IPS-18c (cell line): ENCODE results near the gene SCP2.

Experiments used
- H3K4me3 ChIP-seq: 2 replicates; pipeline ENCODE4 v1.7.0; 2013; ENCODE audit warnings: low read depth, mild to moderate bottlenecking, low read length, moderate library complexity; ENCODE audit not compliant: insufficient read depth
- H3K9me3 ChIP-seq: one replicate; pipeline ENCODE4 v1.6.1; 2013; ENCODE audit warnings: mild to moderate bottlenecking, low read length, moderate library complexity; ENCODE audit not compliant: control insufficient read depth, insufficient read depth

Gene SCP2

GRCh38 chr1:53047737-53048736, 121.0 kb downstream of the SCP2 start:
- no peak overlapping the region for H3K4me3 ChIP-seq
- H3K9me3 ChIP-seq = no peaks in the 10 kb centered on the region

GRCh38 chr1:53048960-53049573, 122.0 kb downstream of the SCP2 start:
- Histone ChIP-seq H3K4me3 (no peak overlapping the region), H3K9me3 (no peaks in the 10 kb centered on the region)

GRCh38 chr1:53049574-53049967, 122.5 kb downstream of the SCP2 start:
- Histone ChIP-seq H3K4me3 (no peak overlapping the region), H3K9me3 (no peaks in the 10 kb centered on the region)

GRCh38 chr1:53050310-53050709, 123.2 kb downstream of the SCP2 start:
- Histone ChIP-seq H3K9me3 (no peaks in the 10 kb centered on the region), H3K4me3 (no peak overlapping the region)

- no peak overlapping the region for H3K4me3 ChIP-seq
- H3K9me3 ChIP-seq = no peaks in the 10 kb centered on the region
These were observed 124.6 kb downstream of the SCP2 start for GRCh38 chr1:53051676-53052075.

- Histone ChIP-seq H3K9me3 (peaks cover 1% of the 10 kb centered on the region), H3K4me3 (no peak overlapping the region)
These were observed 130.1 kb downstream of the SCP2 start for GRCh38 chr1:53057127-53057526.

- Histone ChIP-seq H3K4me3 (no peak overlapping the region), H3K9me3 (peaks cover 2% of the 10 kb centered on the region)
These were observed 133.5 kb downstream of the SCP2 start for GRCh38 chr1:53060579-53060978.

- Histone ChIP-seq H3K4me3 (peak overlapping the region; percentile 37; the same call in 1 of the 2 replicates), H3K9me3 (peaks cover 2% of the 10 kb centered on the region)
These were observed 134.2 kb downstream of the SCP2 start for GRCh38 chr1:53061123-53061858.

GRCh38 chr1:53061859-53062707, 135.0 kb downstream of the SCP2 start, which contains the start of gene PODN:
Gene PODN (plus strand): TSS chr1:53062213. CDS start chr1:53069856, 7,643 bp downstream.
- peaks cover 2% of the 10 kb centered on the region for H3K9me3 ChIP-seq
- peak within 1 kb of the TSS; percentile 58 for H3K4me3 ChIP-seq

GRCh38 chr1:53062708-53063591, 135.9 kb downstream of the SCP2 start:
- Histone ChIP-seq H3K4me3 (peak overlapping the region; percentile 58), H3K9me3 (peaks cover 2% of the 10 kb centered on the region)

- no peak overlapping the region for H3K4me3 ChIP-seq
- H3K9me3 ChIP-seq = peaks cover 2% of the 10 kb centered on the region
These were observed 136.9 kb downstream of the SCP2 start for GRCh38 chr1:53063744-53064515.

- H3K4me3 ChIP-seq = no peak overlapping the region
- H3K9me3 ChIP-seq = peaks cover 2% of the 10 kb centered on the region
These were observed 138.3 kb downstream of the SCP2 start for GRCh38 chr1:53065391-53065790.

- H3K4me3 ChIP-seq = no peak overlapping the region
- peaks cover 3% of the 10 kb centered on the region for H3K9me3 ChIP-seq
These were observed 139.4 kb downstream of the SCP2 start for GRCh38 chr1:53066488-53066887.

- peaks cover 3% of the 10 kb centered on the region for H3K9me3 ChIP-seq
These were observed 140.0 kb downstream of the SCP2 start for GRCh38 chr1:53066891-53067738.

More at GRCh38 chr1:53066891-53067738, 140.0 kb downstream of the SCP2 start:
- H3K4me3 ChIP-seq = no peak overlapping the region
